Ishikawa (cell line): ENCODE data around the gene PAM16.

Source experiments
- CEBPB ChIP-seq: IDR thresholded peaks from 2 replicates; pipeline ENCODE4 v1.6.1; 2012
- CREB1 ChIP-seq: IDR thresholded peaks from 2 replicates; pipeline ENCODE4 v1.6.1; 2012; ENCODE audit warnings: low read depth
- EGR1 ChIP-seq: IDR thresholded peaks from 2 replicates; pipeline ENCODE4 v1.6.1; 2012
- EP300 ChIP-seq: IDR thresholded peaks from 2 replicates; pipeline ENCODE4 v1.6.1; 2012; ENCODE audit warnings: borderline replicate concordance
- FOXM1 ChIP-seq: IDR thresholded peaks from 2 replicates; pipeline ENCODE4 v1.6.1; 2012; ENCODE audit warnings: low read depth, borderline replicate concordance
- MAX ChIP-seq: IDR thresholded peaks from 2 replicates; pipeline ENCODE4 v1.6.1; 2012
- NFIC ChIP-seq: IDR thresholded peaks from 2 replicates; pipeline ENCODE4 v1.6.1; 2012
- RAD21 ChIP-seq: IDR thresholded peaks from 2 replicates; pipeline ENCODE4 v1.6.1; 2012; ENCODE audit warnings: low read depth
- REST ChIP-seq: IDR thresholded peaks from 2 replicates; pipeline ENCODE4 v1.6.1; 2012; ENCODE audit warnings: low read depth, mild to moderate bottlenecking
- TAF1 ChIP-seq: IDR thresholded peaks from 2 replicates; pipeline ENCODE4 v1.6.1; 2012; ENCODE audit warnings: low read depth, mild to moderate bottlenecking
- TCF12 ChIP-seq: IDR thresholded peaks from 2 replicates; pipeline ENCODE4 v1.6.1; 2012; ENCODE audit warnings: low read depth
- TEAD4 ChIP-seq: IDR thresholded peaks from 2 replicates; pipeline ENCODE4 v1.6.1; 2012
- USF1 ChIP-seq: IDR thresholded peaks from 2 replicates; pipeline ENCODE4 v1.6.1; 2012
- YY1 ChIP-seq: IDR thresholded peaks from 2 replicates; pipeline ENCODE4 v1.6.1; 2012; ENCODE audit warnings: low read depth
- ZBTB7A ChIP-seq: IDR thresholded peaks from 2 replicates; pipeline ENCODE4 v1.6.1; 2012; ENCODE audit warnings: low read depth

PAM16 gene

GRCh38 chr16:4382795-4383357 is 31.8 kb upstream of the PAM16 start:
- TF ChIP-seq EGR1: no peak
- TF ChIP-seq REST: no peak
- no peak for TF ChIP-seq CREB1
- no peak for TF ChIP-seq ZBTB7A
- no peak for TF ChIP-seq EP300
- no peak for TF ChIP-seq YY1
- TF ChIP-seq RAD21: no peak
- TF ChIP-seq TCF12: no peak
- TF ChIP-seq TEAD4: no peak
- no peak for TF ChIP-seq CEBPB
- TF ChIP-seq MAX: no peak
- no peak for TF ChIP-seq FOXM1
- TF ChIP-seq NFIC: no peak
- no peak for TF ChIP-seq TAF1
- no peak for TF ChIP-seq USF1

- TF ChIP-seq EGR1 (no peak), TAF1 (no peak), RAD21 (no peak), CREB1 (no peak), ZBTB7A (no peak), REST (no peak), EP300 (no peak), CEBPB (no peak), NFIC (no peak), TEAD4 (no peak)
Observed at GRCh38 chr16:4381935-4382794, 31.0 kb upstream of the PAM16 start.

- TF ChIP-seq YY1 (0 out of 2 replicates have a peak, but pooled peaks have one; percentile 30), EP300 (peak; percentile 88), USF1 (peak; percentile 14; the same call in 1 of the 2 replicates), TCF12 (peak; percentile 95), TEAD4 (peak; percentile 68), ZBTB7A (peak; percentile 66; the same call in 1 of the 2 replicates), RAD21 (peak; percentile 43; the same call in 1 of the 2 replicates), FOXM1 (0 out of 2 replicates have a peak, but pooled peaks have one; percentile 10), TAF1 (no peak), EGR1 (no peak; the same call in 1 of the 2 replicates), MAX (peak; percentile 88), CEBPB (peak; percentile 93), REST (no peak), CREB1 (no peak), NFIC (peak; percentile 97)
Observed at GRCh38 chr16:4381072-4381934, 30.2 kb upstream of the PAM16 start.
